SKM-1 (cell line): ENCODE data around the gene BRINP2.

ENCODE experiments used
- DNase-seq: peaks from one replicate; lab custom pipeline; 2025; ENCODE audit not compliant: unreplicated experiment; lab: John Stamatoyannopoulos, UW

BRINP2 gene

GRCh38 chr1:177170756-177171535, at the start of gene BRINP2:
TSS of gene BRINP2 (plus strand) at chr1:177170958. CDS start at chr1:177229877, 58,919 bp downstream.
- DNase-seq: no peak

- no peak for DNase-seq
These were observed 48.1 kb upstream of the BRINP2 start for GRCh38 chr1:177122461-177123251.

GRCh38 chr1:177124577-177125278, 46.0 kb upstream of the BRINP2 start:
- DNase-seq: no peak

- DNase-seq: no peak
These were observed 44.5 kb upstream of the BRINP2 start for GRCh38 chr1:177126267-177126666.

GRCh38 chr1:177128665-177129281, 42.0 kb upstream of the BRINP2 start:
- no peak for DNase-seq

GRCh38 chr1:177130451-177130945, 40.3 kb upstream of the BRINP2 start:
- no peak for DNase-seq

- no peak for DNase-seq
These were observed 39.0 kb upstream of the BRINP2 start for GRCh38 chr1:177131723-177132122.

- no peak for DNase-seq
These were observed 38.6 kb upstream of the BRINP2 start for GRCh38 chr1:177132141-177132540.

- DNase-seq: no peak
These were observed 36.7 kb upstream of the BRINP2 start for GRCh38 chr1:177133977-177134538.

GRCh38 chr1:177135250-177135649, 35.5 kb upstream of the BRINP2 start:
- DNase-seq: no peak

GRCh38 chr1:177137814-177138213, 32.9 kb upstream of the BRINP2 start:
- no peak for DNase-seq

GRCh38 chr1:177138347-177138746, 32.4 kb upstream of the BRINP2 start:
- no peak for DNase-seq

GRCh38 chr1:177142010-177142409, 28.7 kb upstream of the BRINP2 start:
- DNase-seq: no peak

GRCh38 chr1:177142791-177143271, 27.9 kb upstream of the BRINP2 start:
- DNase-seq: no peak

GRCh38 chr1:177145106-177146070, 25.4 kb upstream of the BRINP2 start:
- DNase-seq: no peak

- DNase-seq: no peak
These were observed 24.3 kb upstream of the BRINP2 start for GRCh38 chr1:177146499-177146898.

GRCh38 chr1:177162243-177162642, 8.5 kb upstream of the BRINP2 start:
- DNase-seq: no peak

- DNase-seq: no peak
These were observed 6.8 kb upstream of the BRINP2 start for GRCh38 chr1:177163844-177164379.
